ENCODE data around the gene HES4. TPM values are rescaled to one million over a fixed set of nuclear protein-coding genes. Genes with fewer than 3 reads are reported as not detected.
"Not testable (repeated sequence)": the region's sequence is repeated elsewhere in the genome, so short reads cannot be mapped to it uniquely, and the experiment has no call there.

The HES4 gene
- total RNA-seq, 3 donors from 2014 or later (not counting 1 experiment from before 2014, with no cell fraction given): 15.4 to 35.5 (median 28.9) TPM

DNA sequence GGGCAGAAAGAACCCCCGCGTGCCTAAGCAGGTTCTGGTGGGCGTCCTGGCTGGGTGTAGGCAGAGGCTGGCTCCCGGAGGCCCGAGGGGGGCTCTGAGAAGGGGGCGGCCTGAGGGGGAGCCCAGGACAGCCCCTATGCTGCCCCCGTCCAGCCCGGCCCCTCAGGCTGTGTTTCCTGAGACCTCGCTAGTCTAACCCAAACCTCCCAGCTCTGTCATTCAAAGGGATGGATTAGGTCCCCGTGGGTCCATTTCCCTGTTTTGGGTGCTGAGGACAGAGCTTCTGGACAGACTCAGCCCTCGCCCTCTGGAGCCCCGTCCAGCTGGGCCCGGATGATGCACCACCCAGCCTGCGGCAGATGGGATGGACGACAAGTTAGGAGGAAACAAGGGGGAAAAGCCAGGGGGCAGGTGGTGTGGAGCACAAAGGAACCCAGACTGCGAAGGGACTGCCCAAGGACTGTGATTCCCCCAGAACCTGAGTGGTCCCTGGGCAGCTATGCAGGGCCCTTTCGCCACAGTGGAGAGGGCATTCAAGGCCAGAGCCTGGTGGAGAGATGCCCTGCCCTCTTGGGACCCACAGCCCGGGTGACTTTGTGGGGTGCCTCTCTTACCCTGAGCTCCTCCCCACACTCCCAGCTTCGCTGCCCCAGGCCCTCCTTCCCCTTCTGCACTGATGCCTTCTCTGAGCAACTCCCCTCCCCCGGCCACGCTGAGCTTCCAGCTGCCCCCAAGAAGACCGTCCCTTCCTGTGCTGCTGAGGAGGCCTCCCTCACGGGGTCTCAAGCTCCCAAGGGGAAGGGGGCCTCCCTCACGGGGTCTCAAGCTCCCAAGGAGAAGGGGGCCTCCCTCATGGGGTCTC lies 2.8 kb downstream of the HES4 start:
- no peaks in the 10 kb centered on the region for H3K9me3 Mint-ChIP-seq
- Histone ChIP-seq H3K27ac (ENCODE audit: low read length) (no peak overlapping the region), H3K9me3 (ENCODE audit: control insufficient read depth, insufficient read depth, low read length) (no peaks in the 10 kb centered on the region), H3K36me3 (ENCODE audit: control insufficient read depth, insufficient read depth, low read length) (no peaks in the 10 kb centered on the region), H3K4me3 (ENCODE audit: low read length) (no peak overlapping the region), H3K4me1 (ENCODE audit: control insufficient read depth, insufficient read depth, low read length) (peaks cover 37% of the 10 kb centered on the region), H3K27me3 (ENCODE audit: control insufficient read depth, insufficient read depth, low read length) (peaks cover 39% of the 10 kb centered on the region)
- H3K27ac Mint-ChIP-seq: no peak overlapping the region
- H3K4me1 Mint-ChIP-seq: peaks cover 4 to 12% of the 10 kb centered on the region in 2 donors
- TF ChIP-seq, protein P1, sequence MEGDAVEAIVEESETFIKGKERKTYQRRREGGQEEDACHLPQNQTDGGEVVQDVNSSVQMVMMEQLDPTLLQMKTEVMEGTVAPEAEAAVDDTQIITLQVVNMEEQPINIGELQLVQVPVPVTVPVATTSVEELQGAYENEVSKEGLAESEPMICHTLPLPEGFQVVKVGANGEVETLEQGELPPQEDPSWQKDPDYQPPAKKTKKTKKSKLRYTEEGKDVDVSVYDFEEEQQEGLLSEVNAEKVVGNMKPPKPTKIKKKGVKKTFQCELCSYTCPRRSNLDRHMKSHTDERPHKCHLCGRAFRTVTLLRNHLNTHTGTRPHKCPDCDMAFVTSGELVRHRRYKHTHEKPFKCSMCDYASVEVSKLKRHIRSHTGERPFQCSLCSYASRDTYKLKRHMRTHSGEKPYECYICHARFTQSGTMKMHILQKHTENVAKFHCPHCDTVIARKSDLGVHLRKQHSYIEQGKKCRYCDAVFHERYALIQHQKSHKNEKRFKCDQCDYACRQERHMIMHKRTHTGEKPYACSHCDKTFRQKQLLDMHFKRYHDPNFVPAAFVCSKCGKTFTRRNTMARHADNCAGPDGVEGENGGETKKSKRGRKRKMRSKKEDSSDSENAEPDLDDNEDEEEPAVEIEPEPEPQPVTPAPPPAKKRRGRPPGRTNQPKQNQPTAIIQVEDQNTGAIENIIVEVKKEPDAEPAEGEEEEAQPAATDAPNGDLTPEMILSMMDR (IDR thresholded peaks at IDR 0.05): no peak
- 42% methylated on average over 24 of the region's 24 CpGs for WGBS (ENCODE audit: insufficient coverage)
- ATAC-seq (no peak), DNase-seq (no peak)
- no peaks in the 10 kb centered on the region for H3K36me3 Mint-ChIP-seq
- peaks cover 8 to 25% of the 10 kb centered on the region in 2 donors for H3K27me3 Mint-ChIP-seq (ENCODE audit: low read depth in 2 of 2)
- intact Hi-C loops (cut with micrococcal nuclease): no loop called here
- peak overlapping the region; percentile 65 for H3K4me3 Mint-ChIP-seq

DNA sequence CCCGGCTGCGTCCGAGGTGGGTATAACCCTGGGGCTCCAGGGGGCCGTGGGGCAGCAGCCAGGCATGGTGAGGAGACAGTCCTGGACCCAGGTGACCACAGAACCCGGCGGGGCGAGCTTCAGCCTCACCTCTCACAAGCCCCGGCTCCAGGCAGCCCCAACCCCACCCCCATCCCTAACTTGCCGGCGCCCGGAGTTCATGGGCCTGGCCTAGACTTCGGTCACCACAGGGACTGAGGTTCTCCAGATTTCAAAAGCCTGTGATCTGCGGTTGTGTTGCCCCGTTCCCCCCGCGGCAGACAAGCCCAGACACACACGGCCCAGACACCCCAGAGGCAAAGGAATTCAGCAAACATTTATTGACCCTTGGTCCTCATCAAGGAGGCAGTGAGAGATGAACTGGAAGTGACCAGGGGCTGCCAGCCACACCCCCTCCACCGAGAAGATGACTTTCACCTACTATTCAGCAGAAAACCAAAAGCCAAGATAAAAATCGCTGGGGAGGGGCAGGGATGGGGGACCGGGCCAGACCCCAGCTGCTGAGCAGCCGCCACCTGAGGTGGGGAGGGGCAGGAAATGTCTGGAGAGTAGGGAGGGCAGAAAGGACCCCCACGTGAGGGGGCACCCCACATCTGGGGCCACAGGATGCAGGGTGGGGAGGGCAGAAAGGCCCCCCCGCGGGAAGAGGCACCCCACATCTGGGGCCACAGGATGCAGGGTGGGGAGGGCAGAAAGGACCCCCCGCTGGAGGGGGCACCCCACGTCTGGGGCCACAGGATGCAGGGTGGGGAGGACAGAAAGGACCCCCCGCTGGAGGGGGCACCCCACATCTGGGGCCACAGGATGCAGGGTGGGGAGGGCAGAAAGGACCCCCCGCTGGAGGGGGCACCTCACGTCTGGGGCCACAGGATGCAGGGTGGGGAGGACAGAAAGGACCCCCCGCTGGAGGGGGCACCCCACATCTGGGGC lies 3.9 kb downstream of the HES4 start:
- no peaks in the 10 kb centered on the region for H3K9me3 ChIP-seq (ENCODE audit: control insufficient read depth, insufficient read depth, low read length)
- WGBS (ENCODE audit: insufficient coverage): 25% methylated on average over 24 of the region's 30 CpGs
- TF ChIP-seq, protein P1 (IDR thresholded peaks at IDR 0.05): no peak
- peaks cover 4 to 10% of the 10 kb centered on the region in 2 donors for H3K4me1 Mint-ChIP-seq
- intact Hi-C loops (cut with micrococcal nuclease): no loop called here
- H3K4me1 ChIP-seq (ENCODE audit: control insufficient read depth, insufficient read depth, low read length): peaks cover 28% of the 10 kb centered on the region
- ATAC-seq (no peak), DNase-seq (peak in 1 of 2 donors; percentile 36)
- peak overlapping the region; percentile 55 for H3K4me3 Mint-ChIP-seq
- no peaks in the 10 kb centered on the region for H3K36me3 ChIP-seq (ENCODE audit: control insufficient read depth, insufficient read depth, low read length)
- no peak overlapping the region for H3K27ac Mint-ChIP-seq
- no peak overlapping the region for H3K27ac ChIP-seq (ENCODE audit: low read length)
- H3K27me3 ChIP-seq (ENCODE audit: control insufficient read depth, insufficient read depth, low read length): peaks cover 32% of the 10 kb centered on the region
- H3K4me3 ChIP-seq (ENCODE audit: low read length): no peak overlapping the region
- no peaks in the 10 kb centered on the region for H3K9me3 Mint-ChIP-seq
- H3K27me3 Mint-ChIP-seq (ENCODE audit: low read depth in 2 of 2): peaks cover 16 to 29% of the 10 kb centered on the region in 2 donors
- no peaks in the 10 kb centered on the region for H3K36me3 Mint-ChIP-seq

DNA sequence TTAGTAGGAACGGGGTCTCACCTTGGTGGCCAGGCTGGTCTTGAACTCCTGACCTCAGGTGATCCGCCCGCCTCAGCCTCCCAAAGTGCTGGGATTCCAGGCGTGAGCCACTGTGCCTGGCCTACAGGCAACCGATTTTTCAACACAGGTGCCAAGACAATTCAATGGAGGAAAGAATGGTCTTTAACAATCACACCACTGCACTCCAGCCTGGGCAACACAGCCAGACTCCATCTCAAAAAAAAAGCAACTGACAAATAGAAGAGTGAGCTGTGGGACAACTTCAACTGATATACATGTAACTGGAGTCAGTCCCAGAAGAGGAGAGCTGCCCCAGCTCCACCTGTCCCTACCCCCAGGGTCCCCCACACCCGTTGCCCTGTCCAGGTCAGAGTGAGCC lies 5.4 kb downstream of the HES4 start:
- H3K4me3 ChIP-seq (ENCODE audit: low read length); H3K4me3 Mint-ChIP-seq; ATAC-seq; DNase-seq; H3K9me3 ChIP-seq (ENCODE audit: control insufficient read depth, insufficient read depth, low read length); H3K27ac Mint-ChIP-seq; intact Hi-C loops (cut with micrococcal nuclease); H3K36me3 ChIP-seq (ENCODE audit: control insufficient read depth, insufficient read depth, low read length); H3K36me3 Mint-ChIP-seq; H3K4me1 Mint-ChIP-seq; H3K27ac ChIP-seq (ENCODE audit: low read length); H3K9me3 Mint-ChIP-seq: not testable (repeated sequence)
- peaks cover 20% of the 10 kb centered on the region for H3K4me1 ChIP-seq (ENCODE audit: control insufficient read depth, insufficient read depth, low read length)
- 81% methylated on average over 6 of the region's 6 CpGs for WGBS (ENCODE audit: insufficient coverage)
- peaks cover 22 to 31% of the 10 kb centered on the region in 2 donors for H3K27me3 Mint-ChIP-seq (ENCODE audit: low read depth in 2 of 2)
- peaks cover 25% of the 10 kb centered on the region for H3K27me3 ChIP-seq (ENCODE audit: control insufficient read depth, insufficient read depth, low read length)

All from natural killer cell (primary cell).